Fibroblast of lung (primary cell): Measurements from ENCODE around the gene BRD3. TPM values are rescaled to one million over a fixed set of nuclear protein-coding genes. Genes with fewer than 3 reads are reported as not detected.

ENCODE experiments used
- DNase-seq, 2 donors: peaks; one replicate each; pipeline versions ENCODE4 v3.0.0 to v3.0.0-alpha.2; 2010; ENCODE audit warnings: low read depth in 2 of 2
- H2AFZ ChIP-seq: 2 replicates; pipeline ENCODE4 v1.5.1; 2012; ENCODE audit warnings: low read length, control low read depth, inconsistent platforms
- H3K27ac ChIP-seq: 2 replicates; pipeline ENCODE4 v1.5.1; 2011; ENCODE audit warnings: low read length, control low read depth; ENCODE audit not compliant: insufficient read depth
- H3K27me3 ChIP-seq: 2 replicates; pipeline ENCODE4 v1.5.1; 2011; ENCODE audit warnings: mild to moderate bottlenecking, low read length; ENCODE audit not compliant: control insufficient read depth, insufficient read depth
- H3K36me3 ChIP-seq: 2 replicates; pipeline ENCODE4 v1.5.1; 2011; ENCODE audit warnings: low read length; ENCODE audit not compliant: control insufficient read depth, insufficient read depth
- H3K4me1 ChIP-seq: 2 replicates; pipeline ENCODE4 v1.5.1; 2011; ENCODE audit warnings: low read length; ENCODE audit not compliant: control insufficient read depth, insufficient read depth; ENCODE audit errors: extremely low read depth
- H3K4me2 ChIP-seq: 2 replicates; pipeline ENCODE4 v1.5.1; 2011; ENCODE audit warnings: low read length, control low read depth; ENCODE audit not compliant: insufficient read depth; ENCODE audit errors: extremely low read depth
- H3K4me3 ChIP-seq, 4 experiments: fragments of 200-600 bp in 1 of 4; sonication (generic) in 1 of 4; replicated peaks in 1 of 4; 2 replicates each; pipeline ENCODE4 v1.5.1; 2011 to 2016; ENCODE audit warnings: low read length in 4 of 4, low read depth in 3 of 4, mild to moderate bottlenecking in 3 of 4, control low read depth in 2 of 4, inconsistent platforms in 1 of 4, mixed read lengths in 1 of 4; ENCODE audit not compliant: insufficient read depth in 1 of 4; ENCODE audit errors: control extremely low read depth in 1 of 4
- H3K79me2 ChIP-seq: 2 replicates; pipeline ENCODE4 v1.5.1; 2012; ENCODE audit warnings: mild to moderate bottlenecking, low read length, inconsistent platforms; ENCODE audit not compliant: control insufficient read depth, insufficient read depth
- H3K9ac ChIP-seq: 2 replicates; pipeline ENCODE4 v1.5.1; 2011; ENCODE audit warnings: mild to moderate bottlenecking, low read length, control low read depth; ENCODE audit not compliant: insufficient read depth
- H3K9me3 ChIP-seq: 2 replicates; pipeline ENCODE4 v1.5.1; 2012; ENCODE audit warnings: low read depth, low read length; ENCODE audit not compliant: control insufficient read depth, insufficient read depth
- H4K20me1 ChIP-seq: 2 replicates; pipeline ENCODE4 v1.5.1; 2011; ENCODE audit warnings: low read length; ENCODE audit not compliant: control insufficient read depth, insufficient read depth; ENCODE audit errors: extremely low read depth
- CTCF ChIP-seq, 2 donors: IDR thresholded peaks in 1 of 2; conservative IDR thresholded peaks in 1 of 2; 1 replicate in 1 of 2; 2 replicates in 1 of 2; pipeline ENCODE4 v1.5.1; 2011 to 2012; ENCODE audit warnings: low read length in 2 of 2, control low read depth in 1 of 2, inconsistent platforms in 1 of 2, low read depth in 1 of 2, mild to moderate bottlenecking in 1 of 2
- EZH2 ChIP-seq: IDR thresholded peaks from 2 replicates; pipeline ENCODE4 v1.5.1; 2012; ENCODE audit warnings: low read length, control low read depth, mild to moderate bottlenecking; ENCODE audit errors: missing control alignments
- polyA plus RNA-seq, 2 donors: library from polyadenylated mRNA; depleted of rRNA in 1 of 2; stranded (reverse) in 1 of 2; unstranded in 1 of 2; fragments of >200 nt; gene quantifications; 2 replicates each; pipeline ENCODE4 v1.2.1, GENCODE V29; 2011 to 2012; ENCODE audit warnings: missing spikeins in 1 of 2
- total RNA-seq: library from RNA; depleted of rRNA; stranded (reverse); fragments of >200 nt; gene quantifications from 2 replicates; pipeline ENCODE4 v1.2.1, GENCODE V29; 2014

BRD3 gene
- total and polyA plus RNA-seq, 2 donors (not counting 1 experiment from before 2014, with no cell fraction given): 7.6 to 10.4 TPM

GRCh38 chr9:134035041-134036039 lies 32.5 kb downstream of the BRD3 start:
- peaks cover 30% of the 10 kb centered on the region for H3K36me3 ChIP-seq
- no peak for DNase-seq
- no peaks in the 10 kb centered on the region for H4K20me1 ChIP-seq
- H3K4me3 ChIP-seq: no peak overlapping the region
- H3K9ac ChIP-seq: no peak overlapping the region
- H3K4me1 ChIP-seq: no peaks in the 10 kb centered on the region
- no peak for TF ChIP-seq EZH2
- no peak for TF ChIP-seq CTCF (conservative IDR thresholded peaks at IDR 0.05 in 1 of 2, IDR thresholded peaks at IDR 0.05 in 1 of 2; ENCODE audit: low read depth in 1 of 2, low read length in 2 of 2)
- H3K27me3 ChIP-seq: no peaks in the 10 kb centered on the region
- no peak overlapping the region for H3K4me2 ChIP-seq
- H3K79me2 ChIP-seq: no peaks in the 10 kb centered on the region
- no peak overlapping the region for H3K27ac ChIP-seq
- no peaks in the 10 kb centered on the region for H3K9me3 ChIP-seq
- H2AFZ ChIP-seq: no peak overlapping the region

GRCh38 chr9:134034215-134035040 lies 33.4 kb downstream of the BRD3 start:
- Histone ChIP-seq H3K9ac (no peak overlapping the region), H2AFZ (no peak overlapping the region), H3K27ac (no peak overlapping the region), H3K27me3 (no peaks in the 10 kb centered on the region), H3K79me2 (no peaks in the 10 kb centered on the region), H3K4me1 (no peaks in the 10 kb centered on the region), H4K20me1 (no peaks in the 10 kb centered on the region), H3K9me3 (no peaks in the 10 kb centered on the region), H3K4me2 (no peak overlapping the region), H3K36me3 (peaks cover 28% of the 10 kb centered on the region), H3K4me3 (no peak overlapping the region)
- no peak for DNase-seq
- TF ChIP-seq EZH2 (no peak), CTCF (conservative IDR thresholded peaks at IDR 0.05 in 1 of 2, IDR thresholded peaks at IDR 0.05 in 1 of 2; ENCODE audit: low read depth in 1 of 2, low read length in 2 of 2) (no peak)
